Measurements from ENCODE around the gene PSD. TPM values are rescaled to one million over a fixed set of nuclear protein-coding genes. Genes with fewer than 3 reads are reported as not detected.

Gene PSD
- total RNA-seq, 6 donors from 2014 or later: 1.1 to 28.3 (median 3.5) TPM

DNA sequence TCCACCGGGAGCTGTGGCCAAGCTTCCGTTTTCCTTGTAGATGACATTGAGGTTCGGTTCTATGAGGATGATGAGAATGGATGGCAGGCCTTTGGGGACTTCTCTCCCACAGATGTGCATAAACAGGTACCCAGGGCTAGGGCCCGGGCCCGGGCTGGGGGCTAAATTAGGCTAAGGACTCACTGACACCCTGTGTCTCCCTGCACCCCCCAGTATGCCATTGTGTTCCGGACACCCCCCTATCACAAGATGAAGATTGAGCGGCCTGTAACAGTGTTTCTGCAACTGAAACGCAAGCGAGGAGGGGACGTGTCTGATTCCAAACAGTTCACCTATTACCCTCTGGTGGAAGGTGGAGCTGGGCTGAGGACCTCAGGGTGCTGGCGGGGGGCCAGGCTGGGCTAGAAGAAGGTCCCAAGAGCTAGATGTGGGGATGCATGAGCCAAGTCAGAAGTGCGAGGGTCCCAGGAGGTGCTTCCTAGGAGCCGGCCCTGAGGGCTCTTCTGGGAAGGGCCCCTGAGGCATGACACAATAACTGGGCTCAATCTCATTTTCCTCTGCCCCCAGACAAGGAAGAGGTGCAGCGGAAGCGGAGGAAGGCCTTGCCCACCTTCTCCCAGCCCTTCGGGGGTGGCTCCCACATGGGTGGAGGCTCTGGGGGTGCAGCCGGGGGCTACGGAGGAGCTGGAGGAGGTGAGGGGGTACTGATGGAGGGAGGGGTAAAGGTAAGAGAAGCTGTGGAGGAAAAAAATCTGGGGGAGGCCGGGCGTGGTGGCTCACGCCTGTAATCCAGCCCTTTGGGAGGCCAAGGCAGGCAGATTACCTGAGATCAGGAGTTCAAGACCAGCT lies 20.2 kb downstream of the PSD start:
- no peak for ATAC-seq (ENCODE audit: low FRiP score in 2 of 2)
- H3K27ac ChIP-seq: peak overlapping the region; percentile 69 to 90 (median 79)
- H3K4me3 ChIP-seq: peak overlapping the region in 2 of 4 donors; percentile 56 to 72
- peak in 1 of 2 donors; percentile 52 for DNase-seq
- peaks cover 10 to 56% (median 47%) of the 10 kb centered on the region in 4 donors for H3K36me3 ChIP-seq
- TF ChIP-seq POLR2A (IDR thresholded peaks at IDR 0.05) (no peak), POLR2AphosphoS5 (IDR thresholded peaks at IDR 0.05) (no peak), EP300 (IDR thresholded peaks at IDR 0.05) (no peak)
- TF ChIP-seq, protein P1, sequence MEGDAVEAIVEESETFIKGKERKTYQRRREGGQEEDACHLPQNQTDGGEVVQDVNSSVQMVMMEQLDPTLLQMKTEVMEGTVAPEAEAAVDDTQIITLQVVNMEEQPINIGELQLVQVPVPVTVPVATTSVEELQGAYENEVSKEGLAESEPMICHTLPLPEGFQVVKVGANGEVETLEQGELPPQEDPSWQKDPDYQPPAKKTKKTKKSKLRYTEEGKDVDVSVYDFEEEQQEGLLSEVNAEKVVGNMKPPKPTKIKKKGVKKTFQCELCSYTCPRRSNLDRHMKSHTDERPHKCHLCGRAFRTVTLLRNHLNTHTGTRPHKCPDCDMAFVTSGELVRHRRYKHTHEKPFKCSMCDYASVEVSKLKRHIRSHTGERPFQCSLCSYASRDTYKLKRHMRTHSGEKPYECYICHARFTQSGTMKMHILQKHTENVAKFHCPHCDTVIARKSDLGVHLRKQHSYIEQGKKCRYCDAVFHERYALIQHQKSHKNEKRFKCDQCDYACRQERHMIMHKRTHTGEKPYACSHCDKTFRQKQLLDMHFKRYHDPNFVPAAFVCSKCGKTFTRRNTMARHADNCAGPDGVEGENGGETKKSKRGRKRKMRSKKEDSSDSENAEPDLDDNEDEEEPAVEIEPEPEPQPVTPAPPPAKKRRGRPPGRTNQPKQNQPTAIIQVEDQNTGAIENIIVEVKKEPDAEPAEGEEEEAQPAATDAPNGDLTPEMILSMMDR (IDR thresholded peaks at IDR 0.05): no peak
- WGBS, 2 donors: 87 to 89% methylated on average over 21 of the region's 21 CpGs
- H3K27me3 ChIP-seq: no peaks in the 10 kb centered on the region
- peaks cover 39 to 61% (median 42%) of the 10 kb centered on the region in 4 donors for H3K4me1 ChIP-seq
- no peaks in the 10 kb centered on the region for H3K9me3 ChIP-seq

DNA sequence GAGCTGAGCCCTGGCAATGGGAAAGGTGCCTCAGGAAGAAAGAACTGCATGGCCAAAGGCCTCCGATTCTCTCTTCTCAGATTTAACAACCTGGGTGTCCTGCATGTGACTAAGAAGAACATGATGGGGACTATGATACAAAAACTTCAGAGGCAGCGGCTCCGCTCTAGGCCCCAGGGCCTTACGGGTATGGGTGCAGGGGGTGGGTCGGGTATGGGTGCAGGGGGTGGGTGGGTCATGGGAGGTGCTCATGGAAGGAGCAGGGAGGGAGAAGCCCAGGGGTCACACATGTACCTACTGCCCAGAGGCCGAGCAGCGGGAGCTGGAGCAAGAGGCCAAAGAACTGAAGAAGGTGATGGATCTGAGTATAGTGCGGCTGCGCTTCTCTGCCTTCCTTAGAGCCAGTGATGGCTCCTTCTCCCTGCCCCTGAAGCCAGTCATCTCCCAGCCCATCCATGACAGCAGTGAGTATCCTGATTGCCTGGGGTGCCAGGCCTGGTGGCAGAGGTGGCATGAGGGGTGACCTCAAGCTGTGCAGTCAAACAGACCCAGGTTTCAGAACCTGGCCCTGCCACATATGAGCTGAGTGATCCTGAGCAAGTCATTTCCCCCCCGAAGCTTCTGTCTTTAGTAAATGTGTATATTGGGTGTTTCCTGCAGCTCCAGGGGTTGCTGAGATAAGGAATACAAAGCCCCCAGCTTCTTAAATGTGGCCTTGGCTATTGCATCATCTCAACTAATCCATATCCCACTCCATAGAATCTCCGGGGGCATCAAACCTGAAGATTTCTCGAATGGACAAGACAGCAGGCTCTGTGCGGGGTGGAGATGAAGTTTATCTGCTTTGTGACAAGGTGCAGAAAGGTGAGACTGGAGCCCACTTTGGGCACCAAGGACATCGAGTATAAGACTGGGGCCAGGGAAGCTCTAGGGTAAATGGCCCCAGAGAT lies 21.1 kb downstream of the PSD start:
- Histone ChIP-seq H3K27ac (peak overlapping the region in 2 of 4 donors; percentile 94 to 97), H3K9me3 (no peaks in the 10 kb centered on the region), H3K4me1 (peaks cover 41 to 63% (median 47%) of the 10 kb centered on the region in 4 donors), H3K27me3 (no peaks in the 10 kb centered on the region), H3K4me3 (peak overlapping the region in 1 of 4 donors; percentile 61), H3K36me3 (peaks cover 10 to 47% (median 41%) of the 10 kb centered on the region in 4 donors)
- DNase-seq: no peak
- WGBS, 2 donors: 88 to 92% methylated on average over 14 of the region's 14 CpGs
- TF ChIP-seq EP300 (IDR thresholded peaks at IDR 0.05): no peak
- TF ChIP-seq POLR2A (IDR thresholded peaks at IDR 0.05): no peak
- TF ChIP-seq, protein P1 (IDR thresholded peaks at IDR 0.05): no peak
- no peak for TF ChIP-seq POLR2AphosphoS5 (IDR thresholded peaks at IDR 0.05)
- ATAC-seq (ENCODE audit: low FRiP score in 2 of 2): no peak

DNA sequence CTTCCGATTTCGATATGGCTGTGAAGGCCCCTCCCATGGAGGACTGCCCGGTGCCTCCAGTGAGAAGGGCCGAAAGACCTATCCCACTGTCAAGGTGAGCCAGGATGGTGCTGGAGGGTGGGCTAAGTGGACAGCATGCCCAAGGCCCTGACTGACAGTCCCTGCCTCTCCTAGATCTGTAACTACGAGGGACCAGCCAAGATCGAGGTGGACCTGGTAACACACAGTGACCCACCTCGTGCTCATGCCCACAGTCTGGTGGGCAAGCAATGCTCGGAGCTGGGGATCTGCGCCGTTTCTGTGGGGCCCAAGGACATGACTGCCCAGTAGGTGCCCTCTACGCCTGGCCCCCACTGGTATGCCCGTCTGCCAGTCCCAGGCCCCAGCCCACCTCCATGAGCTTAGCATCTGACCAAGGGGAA lies 21.8 kb downstream of the PSD start:
- TF ChIP-seq EP300 (IDR thresholded peaks at IDR 0.05) (no peak), POLR2AphosphoS5 (IDR thresholded peaks at IDR 0.05) (no peak), POLR2A (IDR thresholded peaks at IDR 0.05) (no peak)
- TF ChIP-seq, protein P1 (IDR thresholded peaks at IDR 0.05): no peak
- Histone ChIP-seq H3K27me3 (no peaks in the 10 kb centered on the region), H3K36me3 (peaks cover 5 to 39% (median 34%) of the 10 kb centered on the region in 4 donors), H3K9me3 (no peaks in the 10 kb centered on the region), H3K27ac (peak overlapping the region; percentile 94 to 97 (median 96)), H3K4me3 (peak overlapping the region in 2 of 4 donors; percentile 61 to 70), H3K4me1 (peaks cover 43 to 63% (median 49%) of the 10 kb centered on the region in 4 donors)
- 77 to 93% methylated on average over 5 to 8 of the region's 12 CpGs for WGBS, 2 donors
- DNase-seq: no peak
- ATAC-seq (ENCODE audit: low FRiP score in 2 of 2): no peak

DNA sequence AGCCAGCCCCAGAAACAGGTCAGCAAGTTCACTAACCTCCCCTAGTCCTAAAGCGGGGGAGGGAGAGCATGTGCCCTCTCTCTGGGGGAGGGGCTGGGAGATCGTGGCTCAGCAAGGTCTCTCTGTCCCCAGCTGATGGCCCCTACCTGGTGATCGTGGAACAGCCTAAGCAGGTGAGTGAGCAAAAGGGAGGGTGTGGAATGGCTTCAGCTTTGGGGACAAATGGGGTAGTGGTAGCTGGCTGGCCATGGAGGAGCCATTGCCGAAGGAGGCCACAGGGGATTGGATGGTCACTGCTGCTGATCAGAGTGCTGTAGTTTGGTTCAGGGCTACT lies 22.3 kb downstream of the PSD start:
- no peak for TF ChIP-seq EP300 (IDR thresholded peaks at IDR 0.05)
- no peak for TF ChIP-seq POLR2A (IDR thresholded peaks at IDR 0.05)
- TF ChIP-seq POLR2AphosphoS5 (IDR thresholded peaks at IDR 0.05): no peak
- TF ChIP-seq, protein P1 (IDR thresholded peaks at IDR 0.05): no peak
- WGBS, 2 donors: 54 to 89% methylated on average over 2 of the region's 4 CpGs
- Histone ChIP-seq H3K27me3 (no peaks in the 10 kb centered on the region), H3K36me3 (peaks cover under 1 to 35% (median 30%) of the 10 kb centered on the region in 4 donors), H3K27ac (peak overlapping the region; percentile 94 to 97 (median 96)), H3K4me3 (peak overlapping the region; percentile 61 to 82 (median 68)), H3K9me3 (no peaks in the 10 kb centered on the region), H3K4me1 (peaks cover 43 to 63% (median 49%) of the 10 kb centered on the region in 4 donors)
- DNase-seq (no peak), ATAC-seq (ENCODE audit: low FRiP score in 2 of 2) (no peak)
